AG04449 (cell line): Measurements from ENCODE around the gene ULBP2.
"Not testable (repeated sequence)": the region's sequence is repeated elsewhere in the genome, so short reads cannot be mapped to it uniquely, and the experiment has no call there.

Experiments
- CTCF ChIA-PET: fragments of 350-600 bp; formaldehyde crosslinking; extraction: SDS; loops from one replicate; lab custom pipeline; 2021; ENCODE audit warnings: antibody characterized with exemption; lab: Yijun Ruan, JAX
- POLR2A ChIA-PET: fragments of 400-600, 350-600 bp; formaldehyde crosslinking; extraction: SDS; loops from one replicate; lab custom pipeline; 2020; ENCODE audit warnings: antibody characterized with exemption, inconsistent platforms; lab: Yijun Ruan, JAX
- DNase-seq: peaks from one replicate; pipeline ENCODE4 v3.0.0-alpha.2; 2010; ENCODE audit warnings: low read depth, low spot score
- H3K4me3 ChIP-seq: 2 replicates; pipeline ENCODE4 v1.5.1; 2011; ENCODE audit warnings: low read depth, mild to moderate bottlenecking, control low read depth, low read length
- TF ChIP-seq, protein P1 (sequence below): IDR thresholded peaks from one replicate; pipeline ENCODE4 v1.5.1; 2011; ENCODE audit warnings: mild to moderate bottlenecking, moderate library complexity, low read length, control low read depth, inconsistent platforms; ENCODE audit not compliant: insufficient read depth; ENCODE audit errors: missing control alignments

The ULBP2 gene

DNA sequence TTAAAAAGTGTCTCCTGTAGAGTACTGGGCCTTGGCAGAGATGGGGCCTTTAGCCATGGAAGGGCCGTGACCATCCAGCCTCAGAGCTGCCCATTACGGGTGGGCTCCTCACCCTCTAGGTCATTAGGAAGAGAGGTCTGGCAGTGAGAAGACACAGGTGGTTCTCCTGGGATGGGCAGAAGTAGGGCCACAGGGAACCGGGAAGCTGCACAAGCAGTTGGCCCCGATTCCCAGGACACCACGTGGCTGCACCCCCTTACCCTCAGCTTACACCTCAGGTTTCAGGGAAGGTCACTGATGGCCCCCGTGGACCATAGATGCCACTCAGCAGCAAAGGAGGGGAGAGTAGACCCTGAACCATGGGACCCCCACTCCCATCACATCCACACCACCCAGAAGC lies 20.5 kb upstream of the ULBP2 start:
- no peak overlapping the region for H3K4me3 ChIP-seq
- ChIA-PET POLR2A (no interaction called here), CTCF (interaction anchor here (1.0 to 1.2 kb wide), 2 partner anchors 85 to 102 kb away, joined by 3 to 5 read pairs; no protein-coding TSS in a partner anchor)
- no peak for DNase-seq
- TF ChIP-seq, protein P1, sequence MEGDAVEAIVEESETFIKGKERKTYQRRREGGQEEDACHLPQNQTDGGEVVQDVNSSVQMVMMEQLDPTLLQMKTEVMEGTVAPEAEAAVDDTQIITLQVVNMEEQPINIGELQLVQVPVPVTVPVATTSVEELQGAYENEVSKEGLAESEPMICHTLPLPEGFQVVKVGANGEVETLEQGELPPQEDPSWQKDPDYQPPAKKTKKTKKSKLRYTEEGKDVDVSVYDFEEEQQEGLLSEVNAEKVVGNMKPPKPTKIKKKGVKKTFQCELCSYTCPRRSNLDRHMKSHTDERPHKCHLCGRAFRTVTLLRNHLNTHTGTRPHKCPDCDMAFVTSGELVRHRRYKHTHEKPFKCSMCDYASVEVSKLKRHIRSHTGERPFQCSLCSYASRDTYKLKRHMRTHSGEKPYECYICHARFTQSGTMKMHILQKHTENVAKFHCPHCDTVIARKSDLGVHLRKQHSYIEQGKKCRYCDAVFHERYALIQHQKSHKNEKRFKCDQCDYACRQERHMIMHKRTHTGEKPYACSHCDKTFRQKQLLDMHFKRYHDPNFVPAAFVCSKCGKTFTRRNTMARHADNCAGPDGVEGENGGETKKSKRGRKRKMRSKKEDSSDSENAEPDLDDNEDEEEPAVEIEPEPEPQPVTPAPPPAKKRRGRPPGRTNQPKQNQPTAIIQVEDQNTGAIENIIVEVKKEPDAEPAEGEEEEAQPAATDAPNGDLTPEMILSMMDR, result no peak

DNA sequence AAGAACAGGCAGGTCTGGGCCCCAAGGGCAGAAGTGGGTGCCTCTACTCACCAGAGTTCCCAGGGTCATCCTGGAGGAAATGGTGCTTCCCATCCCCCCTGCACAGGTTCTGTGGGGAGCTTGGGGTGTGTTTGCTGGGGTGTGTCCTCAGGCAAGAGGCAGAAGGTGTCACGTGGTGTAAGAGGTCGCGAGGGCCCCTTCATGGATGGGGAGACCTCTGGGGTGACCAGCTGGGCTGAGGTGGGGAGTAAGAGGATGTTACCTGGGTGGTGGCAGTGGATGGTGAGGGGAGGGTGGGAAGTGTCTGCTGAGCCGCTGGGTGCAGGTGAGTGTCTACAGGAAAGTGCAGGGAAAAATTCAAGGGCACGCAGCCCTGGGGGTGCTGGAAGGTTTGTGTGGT lies 19.7 kb upstream of the ULBP2 start:
- DNase-seq, H3K4me3 ChIP-seq, POLR2A ChIA-PET: not testable (repeated sequence)
- CTCF ChIA-PET, result interaction anchor here (1.2 kb wide), 1 partner anchor 86 kb away, joined by 5 read pairs; no protein-coding TSS in a partner anchor

DNA sequence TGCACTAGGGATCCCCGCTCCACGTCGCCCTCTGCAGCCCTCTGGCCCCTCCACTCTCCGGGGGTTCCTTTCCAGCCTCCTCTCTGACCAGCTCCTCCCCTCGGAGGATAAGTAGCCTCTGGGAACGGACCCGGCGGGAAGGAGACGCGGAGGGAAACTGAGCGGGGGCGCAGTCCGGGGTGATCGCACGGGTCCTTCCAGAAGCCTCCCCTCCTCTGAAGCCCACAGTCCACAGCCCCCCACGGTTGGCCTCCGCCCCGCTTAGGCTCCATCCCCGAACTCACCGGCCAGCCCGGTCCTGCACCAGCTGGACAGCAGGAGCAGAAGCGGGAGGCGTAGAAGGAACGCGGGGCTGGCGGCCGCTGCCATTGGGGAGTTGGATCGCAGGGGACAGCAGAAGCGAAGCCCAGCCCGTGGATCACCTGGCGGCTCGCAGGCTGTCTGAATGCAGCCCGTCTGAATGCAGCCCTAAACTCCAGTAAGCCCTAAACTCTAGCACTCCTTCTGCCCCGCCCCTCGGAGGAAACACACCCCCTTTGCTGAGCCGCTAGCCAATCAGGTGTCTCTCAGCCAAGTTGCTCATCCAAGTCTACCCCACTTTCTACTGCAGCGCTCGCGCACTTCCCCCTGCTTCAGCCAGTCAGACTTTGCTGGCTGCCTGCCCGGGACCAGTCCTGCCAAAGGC lies 19.0 kb upstream of the ULBP2 start, which contains the start of gene RAET1G:
RAET1G (minus strand) TSS at position 480 of the 685 bp plus-strand sequence; CDS start at position 369, 111 bp downstream.
- ChIA-PET CTCF (interaction anchor here (1.2 kb wide), 1 partner anchor 86 kb away, joined by 5 read pairs; no protein-coding TSS in a partner anchor), POLR2A (no interaction called here)
- DNase-seq, result peak; percentile 71
- H3K4me3 ChIP-seq, result peak within 1 kb of the TSS; percentile 70
- TF ChIP-seq, protein P1, result no peak

GRCh38 chr6:149923327-149923986 lies 18.4 kb upstream of the ULBP2 start:
- DNase-seq, result no peak
- TF ChIP-seq, protein P1, result no peak
- ChIA-PET CTCF (interaction anchor here (0.8 to 2.6 kb wide), 10 partner anchors 12 to 200 kb away, joined by 3 to 62 read pairs (median 6); no protein-coding TSS in a partner anchor), POLR2A (no interaction called here)
- peak overlapping the region; percentile 70 for H3K4me3 ChIP-seq

DNA sequence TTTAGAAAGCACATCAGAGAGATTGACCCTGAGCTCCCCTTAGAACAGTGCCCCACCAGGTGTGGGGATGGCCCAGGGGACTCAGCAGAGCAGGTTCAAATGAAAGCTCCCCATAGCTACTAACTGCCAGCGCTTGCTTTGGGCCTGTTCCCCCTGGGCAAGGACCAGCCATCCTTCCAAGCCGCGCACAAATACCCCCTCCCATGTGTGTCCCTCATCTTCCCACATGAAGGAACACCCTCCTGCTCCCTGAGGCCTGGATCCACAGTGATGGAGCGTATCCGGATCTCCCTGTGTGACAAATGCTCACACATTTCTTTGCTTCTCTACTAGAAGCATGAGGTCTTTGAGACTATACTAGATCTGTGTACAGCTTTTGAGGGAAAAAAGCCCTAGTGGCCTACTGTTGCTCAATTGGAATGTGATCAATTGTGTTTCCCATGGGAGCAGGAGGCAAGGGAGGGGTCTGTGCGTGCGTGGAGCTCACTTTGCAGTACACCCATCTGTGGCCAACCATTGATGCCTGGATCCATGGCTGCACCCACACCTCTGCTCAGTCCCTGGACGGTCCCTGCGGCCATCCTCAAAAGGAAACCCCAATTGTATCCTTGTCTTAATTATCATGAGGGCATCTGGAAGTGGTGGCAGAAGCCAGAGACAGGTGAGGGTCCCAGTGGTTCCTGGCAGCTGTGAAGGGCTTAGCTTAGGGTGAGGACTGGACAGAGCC lies 17.4 kb upstream of the ULBP2 start:
- H3K4me3 ChIP-seq, result no peak overlapping the region
- TF ChIP-seq, protein P1, result no peak
- CTCF ChIA-PET, result interaction anchor here (0.8 to 2.6 kb wide), 17 partner anchors 9 to 207 kb away, joined by 3 to 62 read pairs (median 5); partner anchors contain the start of gene LATS1
- DNase-seq, result no peak
- POLR2A ChIA-PET, result no interaction called here

DNA sequence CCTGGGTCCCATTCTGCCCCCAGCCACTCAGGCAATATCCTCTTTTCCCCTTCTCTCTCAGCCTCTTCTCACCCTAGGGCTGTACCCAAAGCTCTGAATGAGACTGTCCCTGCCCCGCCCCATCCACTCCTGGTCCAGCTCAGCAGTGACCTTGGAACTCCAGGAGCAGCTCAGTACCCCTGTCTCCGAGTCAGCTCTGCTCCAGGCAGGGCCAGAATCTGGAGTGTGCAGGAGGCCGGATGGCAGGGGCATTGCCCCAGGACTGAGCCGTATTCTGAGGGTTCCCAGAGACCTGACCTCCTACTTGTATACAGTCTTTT lies 16.9 kb upstream of the ULBP2 start:
- POLR2A ChIA-PET, result no interaction called here

More for the DNA sequence above, 16.9 kb upstream of the ULBP2 start:
- no peak for DNase-seq
- CTCF ChIA-PET, result interaction anchor here (1.0 to 2.6 kb wide), 14 partner anchors 9 to 901 kb away, joined by 3 to 62 read pairs (median 6); partner anchors contain the start of gene LATS1
- TF ChIP-seq, protein P1, result no peak
- H3K4me3 ChIP-seq, result no peak overlapping the region
